ENCODE measurements around the gene ZDHHC9.

Gene ZDHHC9

GRCh38 chrX:129759576-129760061 is 84.1 kb downstream of the ZDHHC9 start:
- Mint-ChIP-seq H3K27ac (peak overlapping the region in 2 of 3 experiments; percentile 25 to 31), H3K9me3 (no peaks in the 10 kb centered on the region), H3K4me3 (no peak overlapping the region), H3K27me3 (ENCODE audit: low read depth) (no peaks in the 10 kb centered on the region), H3K36me3 (ENCODE audit: low read depth) (no peaks in the 10 kb centered on the region), H3K4me1 (no peaks in the 10 kb centered on the region)
- no peak for TF ChIP-seq CTCF (IDR thresholded peaks at IDR 0.05; ENCODE audit: unreplicated experiment in 3 of 3)

- no peak for TF ChIP-seq CTCF (IDR thresholded peaks at IDR 0.05; ENCODE audit: unreplicated experiment in 3 of 3)
- H3K36me3 Mint-ChIP-seq (ENCODE audit: low read depth) = no peaks in the 10 kb centered on the region
- no peaks in the 10 kb centered on the region for H3K4me1 Mint-ChIP-seq
- H3K27me3 Mint-ChIP-seq (ENCODE audit: low read depth) = peaks cover 5% of the 10 kb centered on the region
- H3K4me3 Mint-ChIP-seq = no peak overlapping the region
- H3K27ac Mint-ChIP-seq = peak overlapping the region in 1 of 3 experiments; percentile 28
- peaks cover 2% of the 10 kb centered on the region for H3K9me3 Mint-ChIP-seq
Measured at GRCh38 chrX:129755779-129756650, 87.7 kb downstream of the ZDHHC9 start.

GRCh38 chrX:129754056-129755024 is 89.3 kb downstream of the ZDHHC9 start:
- no peak overlapping the region for H3K4me3 Mint-ChIP-seq
- no peaks in the 10 kb centered on the region for H3K36me3 Mint-ChIP-seq (ENCODE audit: low read depth)
- peaks cover 5% of the 10 kb centered on the region for H3K27me3 Mint-ChIP-seq (ENCODE audit: low read depth)
- peak in 1 of 3 experiments; percentile 16 for TF ChIP-seq CTCF (IDR thresholded peaks at IDR 0.05; ENCODE audit: unreplicated experiment in 3 of 3)
- H3K4me1 Mint-ChIP-seq = no peaks in the 10 kb centered on the region
- peaks cover 2% of the 10 kb centered on the region for H3K9me3 Mint-ChIP-seq
- peak overlapping the region in 1 of 3 experiments; percentile 19 for H3K27ac Mint-ChIP-seq
